Ovary (tissue), 3 donors: ENCODE data around the gene DNAJC22.

Experiments used
- CTCF ChIP-seq, 3 donors: fragments of 450-650 bp in 2 of 3; fragments of 200-600 bp in 1 of 3; IDR thresholded peaks; one replicate each; pipeline versions ENCODE4 v1.5.1 to v1.8.0; 2016 to 2022; ENCODE audit warnings: antibody characterized with exemption in 3 of 3, mild to moderate bottlenecking in 1 of 3
- EP300 ChIP-seq: sonication (generic); formaldehyde crosslinking; IDR thresholded peaks from one replicate; pipeline ENCODE4 v1.6.1; 2017; ENCODE audit warnings: antibody characterized with exemption
- POLR2A ChIP-seq: fragments of 450-650 bp; IDR thresholded peaks from one replicate; pipeline ENCODE4 v1.6.1; 2017; ENCODE audit warnings: antibody characterized with exemption, mild to moderate bottlenecking, moderate library complexity
- donor health status: DM: no; HTN: no; CAD: no.

GRCh38 chr12:49301760-49302159 is 44.9 kb upstream of the DNAJC22 start:
- no peak for TF ChIP-seq CTCF (IDR thresholded peaks at IDR 0.05)
- no peak for TF ChIP-seq EP300
- no peak for TF ChIP-seq POLR2A
